ENCODE data around the gene NMNAT2. TPM values are rescaled to one million over a fixed set of nuclear protein-coding genes. Genes with fewer than 3 reads are reported as not detected.

NMNAT2 gene
- total and polyA plus RNA-seq, 10 of the 15 experiments (the other 5 are each of a cell fraction or from before 2014, with no cell fraction given), result 0.02 to 2.0 (median 0.60) TPM

DNA sequence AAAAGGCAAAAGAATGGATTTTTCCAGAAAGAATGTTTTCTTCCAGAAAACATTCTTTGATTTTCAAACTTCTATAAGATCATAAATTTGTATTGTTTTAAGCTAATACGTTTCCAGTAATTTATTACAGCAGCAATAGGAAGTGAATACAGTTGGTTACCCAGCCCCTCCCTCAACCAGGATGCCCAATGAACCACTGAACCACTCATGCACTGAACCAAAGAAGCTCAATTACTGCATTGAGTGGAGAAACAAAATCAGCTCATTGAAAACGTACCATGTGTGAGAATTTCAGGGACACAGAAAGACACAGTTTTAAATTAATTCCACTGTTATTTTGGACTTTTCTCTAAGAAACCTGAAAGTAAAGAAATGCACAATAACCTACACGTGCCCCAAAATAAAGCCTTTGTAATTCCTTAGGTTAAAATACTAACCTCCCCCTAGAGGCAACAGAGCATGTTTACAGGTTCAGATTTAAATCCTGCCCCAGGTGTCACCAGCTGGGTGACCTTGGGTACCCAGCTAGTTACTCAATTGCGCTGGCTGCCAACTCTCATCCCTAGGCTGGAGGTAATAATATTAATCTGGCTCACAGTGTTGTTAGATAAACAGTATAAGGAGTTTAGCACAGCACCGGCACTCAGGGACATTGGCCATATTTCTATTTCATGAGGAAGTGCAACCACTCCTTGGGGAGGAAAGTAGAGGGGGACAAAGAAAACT lies 111.7 kb downstream of the NMNAT2 start:
- DNase-seq (ENCODE audit: low read depth, low spot score) (no peak), ATAC-seq (peak; percentile 75), FAIRE-seq (peak; percentile 7)
- Histone ChIP-seq H3K9me3 (replicated peaks; ENCODE audit: control insufficient read depth, insufficient read depth, low read length) (no peaks in the 10 kb centered on the region), H3K79me2 (ENCODE audit: control insufficient read depth, insufficient read depth, low read length) (no peaks in the 10 kb centered on the region), H4K20me1 (ENCODE audit: control insufficient read depth, insufficient read depth) (no peaks in the 10 kb centered on the region), H2AFZ (ENCODE audit: control insufficient read depth, low read depth, low read length) (no peak overlapping the region), H3K27ac (ENCODE audit: control insufficient read depth, insufficient read depth) (no peak overlapping the region), H3K4me3 (no peak overlapping the region), H3K4me2 (ENCODE audit: control insufficient read depth, insufficient read depth) (peak overlapping the region; percentile 47; the same call in 1 of the 2 replicates), H3K27me3 (replicated peaks in 1 of 2; ENCODE audit: control insufficient read depth in 2 of 2, insufficient read depth in 2 of 2, low read length in 1 of 2) (no peaks in the 10 kb centered on the region), H3K36me3 (ENCODE audit: control insufficient read depth in 2 of 2, insufficient read depth in 2 of 2, low read length in 1 of 2) (no peaks in the 10 kb centered on the region), H3K4me1 (ENCODE audit: control insufficient read depth, insufficient read depth, low read length) (peaks cover 12% of the 10 kb centered on the region), H3K9ac (ENCODE audit: control insufficient read depth, insufficient read depth, low read length) (no peak overlapping the region)
- in situ Hi-C loops (cut with MboI), result no loop called here
- TF ChIP-seq NR2F1 (conservative IDR thresholded peaks at IDR 0.05) (peak; percentile 76), RAD21 (IDR thresholded peaks at IDR 0.05; ENCODE audit: insufficient read depth, low read depth, low read length) (0 out of 2 replicates have a peak, but pooled peaks have one; percentile 6), DPF2 (IDR thresholded peaks at IDR 0.05) (0 out of 2 replicates have a peak, but pooled peaks have one; percentile 21), BHLHE40 (IDR thresholded peaks at IDR 0.05; ENCODE audit: borderline replicate concordance in 1 of 2, low read depth in 2 of 2, low read length in 1 of 2) (peak; percentile 35 to 65; a peak in 1 of 4 replicates), SMARCA5 (IDR thresholded peaks at IDR 0.05) (0 out of 2 replicates have a peak, but pooled peaks have one; percentile 19), TCF3 (IDR thresholded peaks at IDR 0.05; ENCODE audit: borderline replicate concordance, insufficient read depth, low read depth, low read length) (peak; percentile 62; the same call in 1 of the 2 replicates), SPI1 (IDR thresholded peaks at IDR 0.05; ENCODE audit: borderline replicate concordance, insufficient read depth, low read depth, low read length) (peak; percentile 76; the same call in 1 of the 2 replicates), RAD51 (IDR thresholded peaks at IDR 0.05) (0 out of 2 replicates have a peak, but pooled peaks have one; percentile 7), SMAD5 (IDR thresholded peaks at IDR 0.05; ENCODE audit: low read depth) (no peak), TAF1 (IDR thresholded peaks at IDR 0.05; ENCODE audit: borderline replicate concordance, low read depth, low read length) (no peak)
- TF ChIP-seq, protein P1, sequence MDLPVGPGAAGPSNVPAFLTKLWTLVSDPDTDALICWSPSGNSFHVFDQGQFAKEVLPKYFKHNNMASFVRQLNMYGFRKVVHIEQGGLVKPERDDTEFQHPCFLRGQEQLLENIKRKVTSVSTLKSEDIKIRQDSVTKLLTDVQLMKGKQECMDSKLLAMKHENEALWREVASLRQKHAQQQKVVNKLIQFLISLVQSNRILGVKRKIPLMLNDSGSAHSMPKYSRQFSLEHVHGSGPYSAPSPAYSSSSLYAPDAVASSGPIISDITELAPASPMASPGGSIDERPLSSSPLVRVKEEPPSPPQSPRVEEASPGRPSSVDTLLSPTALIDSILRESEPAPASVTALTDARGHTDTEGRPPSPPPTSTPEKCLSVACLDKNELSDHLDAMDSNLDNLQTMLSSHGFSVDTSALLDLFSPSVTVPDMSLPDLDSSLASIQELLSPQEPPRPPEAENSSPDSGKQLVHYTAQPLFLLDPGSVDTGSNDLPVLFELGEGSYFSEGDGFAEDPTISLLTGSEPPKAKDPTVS (IDR thresholded peaks at IDR 0.05; ENCODE audit: low read depth, low read length), result no peak
- TF ChIP-seq, protein P2, sequence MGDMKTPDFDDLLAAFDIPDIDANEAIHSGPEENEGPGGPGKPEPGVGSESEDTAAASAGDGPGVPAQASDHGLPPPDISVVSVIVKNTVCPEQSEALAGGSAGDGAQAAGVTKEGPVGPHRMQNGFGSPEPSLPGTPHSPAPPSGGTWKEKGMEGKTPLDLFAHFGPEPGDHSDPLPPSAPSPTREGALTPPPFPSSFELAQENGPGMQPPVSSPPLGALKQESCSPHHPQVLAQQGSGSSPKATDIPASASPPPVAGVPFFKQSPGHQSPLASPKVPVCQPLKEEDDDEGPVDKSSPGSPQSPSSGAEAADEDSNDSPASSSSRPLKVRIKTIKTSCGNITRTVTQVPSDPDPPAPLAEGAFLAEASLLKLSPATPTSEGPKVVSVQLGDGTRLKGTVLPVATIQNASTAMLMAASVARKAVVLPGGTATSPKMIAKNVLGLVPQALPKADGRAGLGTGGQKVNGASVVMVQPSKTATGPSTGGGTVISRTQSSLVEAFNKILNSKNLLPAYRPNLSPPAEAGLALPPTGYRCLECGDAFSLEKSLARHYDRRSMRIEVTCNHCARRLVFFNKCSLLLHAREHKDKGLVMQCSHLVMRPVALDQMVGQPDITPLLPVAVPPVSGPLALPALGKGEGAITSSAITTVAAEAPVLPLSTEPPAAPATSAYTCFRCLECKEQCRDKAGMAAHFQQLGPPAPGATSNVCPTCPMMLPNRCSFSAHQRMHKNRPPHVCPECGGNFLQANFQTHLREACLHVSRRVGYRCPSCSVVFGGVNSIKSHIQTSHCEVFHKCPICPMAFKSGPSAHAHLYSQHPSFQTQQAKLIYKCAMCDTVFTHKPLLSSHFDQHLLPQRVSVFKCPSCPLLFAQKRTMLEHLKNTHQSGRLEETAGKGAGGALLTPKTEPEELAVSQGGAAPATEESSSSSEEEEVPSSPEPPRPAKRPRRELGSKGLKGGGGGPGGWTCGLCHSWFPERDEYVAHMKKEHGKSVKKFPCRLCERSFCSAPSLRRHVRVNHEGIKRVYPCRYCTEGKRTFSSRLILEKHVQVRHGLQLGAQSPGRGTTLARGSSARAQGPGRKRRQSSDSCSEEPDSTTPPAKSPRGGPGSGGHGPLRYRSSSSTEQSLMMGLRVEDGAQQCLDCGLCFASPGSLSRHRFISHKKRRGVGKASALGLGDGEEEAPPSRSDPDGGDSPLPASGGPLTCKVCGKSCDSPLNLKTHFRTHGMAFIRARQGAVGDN (IDR thresholded peaks at IDR 0.05), result peak; percentile 60
- TF ChIP-seq, protein P3, sequence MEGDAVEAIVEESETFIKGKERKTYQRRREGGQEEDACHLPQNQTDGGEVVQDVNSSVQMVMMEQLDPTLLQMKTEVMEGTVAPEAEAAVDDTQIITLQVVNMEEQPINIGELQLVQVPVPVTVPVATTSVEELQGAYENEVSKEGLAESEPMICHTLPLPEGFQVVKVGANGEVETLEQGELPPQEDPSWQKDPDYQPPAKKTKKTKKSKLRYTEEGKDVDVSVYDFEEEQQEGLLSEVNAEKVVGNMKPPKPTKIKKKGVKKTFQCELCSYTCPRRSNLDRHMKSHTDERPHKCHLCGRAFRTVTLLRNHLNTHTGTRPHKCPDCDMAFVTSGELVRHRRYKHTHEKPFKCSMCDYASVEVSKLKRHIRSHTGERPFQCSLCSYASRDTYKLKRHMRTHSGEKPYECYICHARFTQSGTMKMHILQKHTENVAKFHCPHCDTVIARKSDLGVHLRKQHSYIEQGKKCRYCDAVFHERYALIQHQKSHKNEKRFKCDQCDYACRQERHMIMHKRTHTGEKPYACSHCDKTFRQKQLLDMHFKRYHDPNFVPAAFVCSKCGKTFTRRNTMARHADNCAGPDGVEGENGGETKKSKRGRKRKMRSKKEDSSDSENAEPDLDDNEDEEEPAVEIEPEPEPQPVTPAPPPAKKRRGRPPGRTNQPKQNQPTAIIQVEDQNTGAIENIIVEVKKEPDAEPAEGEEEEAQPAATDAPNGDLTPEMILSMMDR (IDR thresholded peaks at IDR 0.05 in 2 of 3, conservative IDR thresholded peaks at IDR 0.05 in 1 of 3; ENCODE audit: control insufficient read depth in 2 of 3, extremely low read depth in 1 of 3, insufficient read depth in 1 of 3, low read depth in 3 of 3, low read length in 3 of 3), result peak; percentile 38 to 48 (median 48); a peak in 5 of 6 replicates
- no TSS peak for BruUV-seq (replicated peaks)
- SMC1A ChIA-PET (ENCODE audit: uncharacterized antibody, unreplicated experiment), result interaction anchor here (0.9 to 4.8 kb wide), 10 partner anchors 10 to 344 kb away, joined by 3 to 48 read pairs (median 6); no protein-coding TSS in a partner anchor
- 9% methylated on average over 5 of the region's 5 CpGs for WGBS (ENCODE audit: insufficient coverage, insufficient replicate concordance, low lambda C conversion rate, missing lambda C conversion rate)
- RAD21 ChIA-PET (ENCODE audit: unreplicated experiment), result interaction anchor here (0.9 to 5.5 kb wide), 7 partner anchors 8 to 344 kb away, joined by 3 to 50 read pairs (median 7); no protein-coding TSS in a partner anchor
- POLR2A ChIA-PET, result interaction anchor here (0.6 to 1.3 kb wide), 10 partner anchors 10 to 301 kb away, joined by 3 to 6 read pairs (median 3); partner anchors contain the start of gene NCF2
- intact Hi-C loops (cut with micrococcal nuclease; ENCODE audit: unreplicated experiment), result loop anchor here (2.0 kb wide), 1 partner anchor 18 kb away; no protein-coding TSS in a partner anchor
- CTCF ChIA-PET, result interaction anchor here (0.6 to 2.9 kb wide), 14 partner anchors 9 to 440 kb away, joined by 3 to 48 read pairs (median 4); no protein-coding TSS in a partner anchor

Data from GM12878 (cell line).